HepG2 (cell line): ENCODE results near the gene SIGLECL1. TPM values are rescaled to one million over a fixed set of nuclear protein-coding genes. Genes with fewer than 3 reads are reported as not detected.

ENCODE experiments used
- ARHGAP35 ChIP-seq: sonication (generic); formaldehyde crosslinking; IDR thresholded peaks from 2 replicates; pipeline ENCODE4 v1.9.0; 2022; ENCODE audit warnings: mild to moderate bottlenecking, inconsistent platforms, moderate library complexity, missing genetic modification reagents, borderline replicate concordance
- TRIM24 ChIP-seq: sonication (generic); formaldehyde crosslinking; IDR thresholded peaks from 2 replicates; pipeline ENCODE4 v1.8.0; 2022; ENCODE audit warnings: mild to moderate bottlenecking, missing genetic modification reagents
- ZBTB42 ChIP-seq: sonication (generic); formaldehyde crosslinking; IDR thresholded peaks from 2 replicates; pipeline ENCODE4 v1.5.0; 2020; ENCODE audit warnings: mild to moderate bottlenecking, missing genetic modification reagents
- microRNA-seq: library from miRNA; unstranded; fragments of <30 nt; microRNA quantifications from one replicate; pipeline ENCODE4, GENCODE V29; 2020
- polyA plus RNA-seq, 8 experiments: library from polyadenylated mRNA; depleted of rRNA in 3 of 8; stranded (reverse) in 7 of 8; unstranded in 1 of 8; fragments of >200 nt; fragmentation: Illumina TruSeq in 4 of 8; extraction: Trizol in 4 of 8; gene quantifications; 2 replicates each; pipeline versions ENCODE4 v1.2.1 to v1.2.3, GENCODE V29; 2011 to 2016; ENCODE audit warnings: low read depth in 4 of 8, missing spikeins in 1 of 8, mixed read lengths in 1 of 8; ENCODE audit not compliant: insufficient read depth in 1 of 8
- small RNA-seq, 3 experiments: library from RNA; depleted of rRNA; stranded (forward); fragments of <200 nt; gene quantifications; one replicate each; pipeline ENCODE3, GENCODE V24; 2012; ENCODE audit warnings: low read depth in 2 of 3, low replicate concordance in 1 of 3; ENCODE audit not compliant: insufficient read length in 3 of 3, insufficient read depth in 2 of 3
- total RNA-seq, 5 experiments: library from RNA; depleted of rRNA; stranded (reverse); fragments of >200 nt; fragmentation: Illumina TruSeq; extraction: Trizol; gene quantifications; 2 replicates each; pipeline ENCODE4 v1.2.3, GENCODE V29; 2016; ENCODE audit warnings: low read depth in 1 of 5

Gene SIGLECL1
- total and polyA plus RNA-seq, 2 of the 13 experiments (the other 11 are each of a cell fraction or from before 2014, with no cell fraction given): not detected

DNA sequence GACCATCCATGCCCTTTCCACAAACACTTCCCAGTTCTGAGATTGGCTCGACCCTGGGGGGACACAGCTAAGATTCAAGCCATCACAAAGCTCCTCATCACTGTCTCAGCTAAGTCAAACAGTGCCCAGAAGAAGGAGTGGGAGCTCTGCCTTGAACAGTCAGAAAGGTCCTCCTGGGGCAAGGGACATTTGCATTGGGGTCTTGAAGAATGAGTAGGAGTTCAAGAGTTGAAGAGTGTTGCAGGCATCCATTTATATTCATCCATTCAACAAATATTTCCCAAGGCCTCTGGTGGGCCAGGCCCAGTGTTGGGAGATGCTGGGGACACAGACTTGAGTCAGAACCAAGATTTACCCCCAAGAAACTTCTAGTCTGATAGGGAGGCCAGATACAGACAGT is 67.1 kb downstream of the SIGLECL1 start (continued):
- no peak for TF ChIP-seq ARHGAP35 (CRISPR knock-in tag)
- no peak for TF ChIP-seq TRIM24 (CRISPR knock-in tag)
- TF ChIP-seq ZBTB42 (CRISPR knock-in tag): no peak

Small RNAs within 50 kb of the gene (microRNA-seq; reads per million reads assigned to microRNA genes)
- not detected for gene MIR8074

Small RNAs within 50 kb of the gene (small RNA-seq; reads per million reads assigned to genes)
- 0 reads per million in 3 experiments for gene MIR8074

Other genes with a start within 250 kb of the SIGLECL1 start
- not detected in 2 replicates for gene KLK8, start 249.5 kb upstream of the SIGLECL1 start, total RNA-seq (2016; rRNA removed; fragmentation: Illumina TruSeq; extraction: Trizol)
- not detected in 2 replicates for gene KLK8, start 249.5 kb upstream of the SIGLECL1 start, polyA plus RNA-seq (2011; rRNA removed)
- not detected in 2 replicates for gene KLK10, start 231.4 kb upstream of the SIGLECL1 start, total RNA-seq (2016; rRNA removed; fragmentation: Illumina TruSeq; extraction: Trizol)
- not detected in 2 replicates for gene KLK10, start 231.4 kb upstream of the SIGLECL1 start, polyA plus RNA-seq (2011; rRNA removed)
- not detected in 2 replicates for gene KLK11, start 224.5 kb upstream of the SIGLECL1 start, total RNA-seq (2016; rRNA removed; fragmentation: Illumina TruSeq; extraction: Trizol)
- not detected in 2 replicates for gene KLK11, start 224.5 kb upstream of the SIGLECL1 start, polyA plus RNA-seq (2011; rRNA removed)
- gene KLK12, start 216.1 kb upstream of the SIGLECL1 start, total RNA-seq (2016; rRNA removed; fragmentation: Illumina TruSeq; extraction: Trizol): not detected in 2 replicates
- not detected in 2 replicates for gene KLK12, start 216.1 kb upstream of the SIGLECL1 start, polyA plus RNA-seq (2011; rRNA removed)
- gene KLK13, start 186.0 kb upstream of the SIGLECL1 start, total RNA-seq (2016; rRNA removed; fragmentation: Illumina TruSeq; extraction: Trizol): not detected in 2 replicates
- 0.09 TPM in 1 of 2 replicates, not detected in the other for gene KLK13, start 186.0 kb upstream of the SIGLECL1 start, polyA plus RNA-seq (2011; rRNA removed)
- gene KLK14, start 168.2 kb upstream of the SIGLECL1 start, total RNA-seq (2016; rRNA removed; fragmentation: Illumina TruSeq; extraction: Trizol): not detected in 2 replicates
- gene KLK14, start 168.2 kb upstream of the SIGLECL1 start, polyA plus RNA-seq (2011; rRNA removed): not detected in 2 replicates
- 1.9 and 2.9 TPM in 2 replicates for gene CTU1, start 142.7 kb upstream of the SIGLECL1 start, total RNA-seq (2016; rRNA removed; fragmentation: Illumina TruSeq; extraction: Trizol)
- gene CTU1, start 142.7 kb upstream of the SIGLECL1 start, polyA plus RNA-seq (2011; rRNA removed): 1.9 and 2.5 TPM in 2 replicates
- gene SIGLEC9, start 126.2 kb upstream of the SIGLECL1 start, total RNA-seq (2016; rRNA removed; fragmentation: Illumina TruSeq; extraction: Trizol): not detected in 2 replicates
- gene SIGLEC9, start 126.2 kb upstream of the SIGLECL1 start, polyA plus RNA-seq (2011; rRNA removed): not detected in 2 replicates
- not detected in 2 replicates for gene SIGLEC7, start 108.8 kb upstream of the SIGLECL1 start, total RNA-seq (2016; rRNA removed; fragmentation: Illumina TruSeq; extraction: Trizol)
- gene SIGLEC7, start 108.8 kb upstream of the SIGLECL1 start, polyA plus RNA-seq (2011; rRNA removed): 0.17 TPM in 1 of 2 replicates, not detected in the other
- 0.29 TPM in 1 of 2 replicates, not detected in the other for gene CD33, start 26.0 kb upstream of the SIGLECL1 start, total RNA-seq (2016; rRNA removed; fragmentation: Illumina TruSeq; extraction: Trizol)
- 0.07 TPM in 1 of 2 replicates, not detected in the other for gene CD33, start 26.0 kb upstream of the SIGLECL1 start, polyA plus RNA-seq (2011; rRNA removed)
- 0.04 TPM in 1 of 2 replicates, not detected in the other for gene IGLON5, start 60.6 kb downstream of the SIGLECL1 start, total RNA-seq (2016; rRNA removed; fragmentation: Illumina TruSeq; extraction: Trizol)
- 5.7 and 6.2 TPM in 2 replicates for gene IGLON5, start 60.6 kb downstream of the SIGLECL1 start, polyA plus RNA-seq (2011; rRNA removed)
- gene VSIG10L, start 91.1 kb downstream of the SIGLECL1 start, total RNA-seq (2016; rRNA removed; fragmentation: Illumina TruSeq; extraction: Trizol): 1.8 and 2.7 TPM in 2 replicates
- 8.0 and 8.5 TPM in 2 replicates for gene VSIG10L, start 91.1 kb downstream of the SIGLECL1 start, polyA plus RNA-seq (2011; rRNA removed)
- gene ETFB, start 115.3 kb downstream of the SIGLECL1 start, total RNA-seq (2016; rRNA removed; fragmentation: Illumina TruSeq; extraction: Trizol): 678 and 853 TPM in 2 replicates
- gene ETFB, start 115.3 kb downstream of the SIGLECL1 start, polyA plus RNA-seq (2011; rRNA removed): 1,171 and 1,314 TPM in 2 replicates
- 1.1 and 1.8 TPM in 2 replicates for gene CLDND2, start 117.9 kb downstream of the SIGLECL1 start, total RNA-seq (2016; rRNA removed; fragmentation: Illumina TruSeq; extraction: Trizol)
- 0.84 and 1.6 TPM in 2 replicates for gene CLDND2, start 117.9 kb downstream of the SIGLECL1 start, polyA plus RNA-seq (2011; rRNA removed)
- not detected in 2 replicates for gene NKG7, start 121.6 kb downstream of the SIGLECL1 start, total RNA-seq (2016; rRNA removed; fragmentation: Illumina TruSeq; extraction: Trizol)
- gene NKG7, start 121.6 kb downstream of the SIGLECL1 start, polyA plus RNA-seq (2011; rRNA removed): 0.21 and 0.40 TPM in 2 replicates
- gene LIM2, start 136.9 kb downstream of the SIGLECL1 start, total RNA-seq (2016; rRNA removed; fragmentation: Illumina TruSeq; extraction: Trizol): not detected in 2 replicates
- 1.3 and 1.8 TPM in 2 replicates for gene LIM2, start 136.9 kb downstream of the SIGLECL1 start, polyA plus RNA-seq (2011; rRNA removed)
- not detected in 2 replicates for gene C19orf84, start 139.5 kb downstream of the SIGLECL1 start, total RNA-seq (2016; rRNA removed; fragmentation: Illumina TruSeq; extraction: Trizol)
- gene C19orf84, start 139.5 kb downstream of the SIGLECL1 start, polyA plus RNA-seq (2011; rRNA removed): 0.05 and 0.20 TPM in 2 replicates
- gene SIGLEC10, start 166.6 kb downstream of the SIGLECL1 start, total RNA-seq (2016; rRNA removed; fragmentation: Illumina TruSeq; extraction: Trizol): not detected in 2 replicates
- not detected in 2 replicates for gene SIGLEC10, start 166.6 kb downstream of the SIGLECL1 start, polyA plus RNA-seq (2011; rRNA removed)
- not detected in 2 replicates for gene SIGLEC8, start 207.4 kb downstream of the SIGLECL1 start, total RNA-seq (2016; rRNA removed; fragmentation: Illumina TruSeq; extraction: Trizol)
- gene SIGLEC8, start 207.4 kb downstream of the SIGLECL1 start, polyA plus RNA-seq (2011; rRNA removed): not detected in 2 replicates
- gene CEACAM18, start 227.5 kb downstream of the SIGLECL1 start, total RNA-seq (2016; rRNA removed; fragmentation: Illumina TruSeq; extraction: Trizol): not detected in 2 replicates
- not detected in 2 replicates for gene CEACAM18, start 227.5 kb downstream of the SIGLECL1 start, polyA plus RNA-seq (2011; rRNA removed)